HL-60 (cell line): ENCODE results near the gene ANGPTL2.

Source experiments
- DNase-seq, 2 experiments: peaks; one replicate each; pipeline ENCODE4 v3.0.0-alpha.2; 2010 to 2020; ENCODE audit warnings: low read depth in 1 of 2, low spot score in 1 of 2
- H3K27ac ChIP-seq: fragments of 250-450 bp; sonication (Bioruptor Pico); replicated peaks from 2 replicates; pipeline ENCODE4 v1.5.1; 2020; ENCODE audit warnings: mild to moderate bottlenecking, moderate library complexity
- H3K27me3 ChIP-seq: fragments of 250-450 bp; sonication (Bioruptor Pico); 2 replicates; pipeline ENCODE4 v1.5.1; 2021; ENCODE audit warnings: mild to moderate bottlenecking, moderate library complexity; ENCODE audit not compliant: insufficient read depth, poor library complexity, severe bottlenecking
- H3K4me3 ChIP-seq: replicated peaks from 2 replicates; pipeline ENCODE4 v1.5.1; 2011; ENCODE audit warnings: mild to moderate bottlenecking, control low read depth, low read length; ENCODE audit not compliant: insufficient read depth
- CTCF ChIP-seq: IDR thresholded peaks from one replicate; pipeline ENCODE4 v1.5.1; 2011; ENCODE audit warnings: low read length, control low read depth, inconsistent platforms; ENCODE audit not compliant: insufficient read depth
- GABPA ChIP-seq: IDR thresholded peaks from 2 replicates; pipeline ENCODE4 v1.6.1; 2012; ENCODE audit warnings: low read depth
- POLR2AphosphoS5 ChIP-seq: IDR thresholded peaks from 2 replicates; pipeline ENCODE4 v1.6.1; 2012; ENCODE audit warnings: low read depth
- REST ChIP-seq: IDR thresholded peaks from 2 replicates; pipeline ENCODE4 v1.6.1; 2012; ENCODE audit warnings: low read depth; ENCODE audit not compliant: insufficient replicate concordance
- SPI1 ChIP-seq: IDR thresholded peaks from 2 replicates; pipeline ENCODE4 v1.6.1; 2012; ENCODE audit warnings: low read depth, mild to moderate bottlenecking, borderline replicate concordance

The ANGPTL2 gene

GRCh38 chr9:127166111-127166510, 43.7 kb upstream of the ANGPTL2 start:
- Histone ChIP-seq H3K4me3 (no peak overlapping the region), H3K27ac (no peak overlapping the region), H3K27me3 (no peaks in the 10 kb centered on the region)
- no peak for TF ChIP-seq REST
- no peak for TF ChIP-seq POLR2AphosphoS5
- no peak for TF ChIP-seq GABPA
- TF ChIP-seq SPI1, result no peak
- TF ChIP-seq CTCF, result no peak
- DNase-seq, result no peak

- DNase-seq, result no peak
- H3K27me3 ChIP-seq, result no peaks in the 10 kb centered on the region
- TF ChIP-seq POLR2AphosphoS5, result no peak
- no peak for TF ChIP-seq CTCF
- TF ChIP-seq GABPA, result no peak
- TF ChIP-seq REST, result no peak
- TF ChIP-seq SPI1, result no peak
- no peak overlapping the region for H3K4me3 ChIP-seq
- no peak overlapping the region for H3K27ac ChIP-seq
These were observed 42.7 kb upstream of the ANGPTL2 start for GRCh38 chr9:127165116-127165515.

- H3K27me3 ChIP-seq, result no peaks in the 10 kb centered on the region
- DNase-seq, result no peak
- TF ChIP-seq REST, result no peak
- TF ChIP-seq CTCF, result no peak
- no peak for TF ChIP-seq POLR2AphosphoS5
- TF ChIP-seq GABPA, result no peak
- TF ChIP-seq SPI1, result no peak
- no peak overlapping the region for H3K4me3 ChIP-seq
- no peak overlapping the region for H3K27ac ChIP-seq
These were observed 41.0 kb upstream of the ANGPTL2 start for GRCh38 chr9:127163409-127163808.
